ENCODE data around the gene RYR1.

The RYR1 gene

DNA sequence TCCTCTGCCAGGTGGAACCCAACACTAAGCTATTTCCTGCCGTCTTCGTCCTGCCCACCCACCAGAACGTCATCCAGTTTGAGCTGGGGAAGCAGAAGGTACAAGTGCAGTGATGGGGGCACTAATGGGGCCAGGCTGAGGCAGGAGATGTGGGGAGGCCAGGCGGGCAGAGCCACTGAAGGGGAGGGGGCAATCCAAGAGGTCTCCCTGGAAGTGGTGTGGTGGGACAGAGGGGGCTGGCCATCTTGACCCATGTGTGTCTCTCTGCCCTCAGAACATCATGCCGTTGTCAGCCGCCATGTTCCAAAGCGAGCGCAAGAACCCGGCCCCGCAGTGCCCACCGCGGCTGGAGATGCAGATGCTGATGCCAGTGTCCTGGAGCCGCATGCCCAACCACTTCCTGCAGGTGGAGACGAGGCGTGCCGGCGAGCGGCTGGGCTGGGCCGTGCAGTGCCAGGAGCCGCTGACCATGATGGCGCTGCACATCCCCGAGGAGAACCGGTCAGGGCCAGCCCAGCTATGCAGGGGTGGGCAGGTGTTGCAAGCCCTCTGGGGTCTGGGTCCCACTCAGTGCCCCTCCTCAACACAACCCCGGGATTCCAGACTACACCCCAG is 49.6 kb downstream of the RYR1 start:
- H3K4me3 ChIP-seq (ENCODE audit: low read depth, low read length): no peak overlapping the region
- TF ChIP-seq, protein P1, sequence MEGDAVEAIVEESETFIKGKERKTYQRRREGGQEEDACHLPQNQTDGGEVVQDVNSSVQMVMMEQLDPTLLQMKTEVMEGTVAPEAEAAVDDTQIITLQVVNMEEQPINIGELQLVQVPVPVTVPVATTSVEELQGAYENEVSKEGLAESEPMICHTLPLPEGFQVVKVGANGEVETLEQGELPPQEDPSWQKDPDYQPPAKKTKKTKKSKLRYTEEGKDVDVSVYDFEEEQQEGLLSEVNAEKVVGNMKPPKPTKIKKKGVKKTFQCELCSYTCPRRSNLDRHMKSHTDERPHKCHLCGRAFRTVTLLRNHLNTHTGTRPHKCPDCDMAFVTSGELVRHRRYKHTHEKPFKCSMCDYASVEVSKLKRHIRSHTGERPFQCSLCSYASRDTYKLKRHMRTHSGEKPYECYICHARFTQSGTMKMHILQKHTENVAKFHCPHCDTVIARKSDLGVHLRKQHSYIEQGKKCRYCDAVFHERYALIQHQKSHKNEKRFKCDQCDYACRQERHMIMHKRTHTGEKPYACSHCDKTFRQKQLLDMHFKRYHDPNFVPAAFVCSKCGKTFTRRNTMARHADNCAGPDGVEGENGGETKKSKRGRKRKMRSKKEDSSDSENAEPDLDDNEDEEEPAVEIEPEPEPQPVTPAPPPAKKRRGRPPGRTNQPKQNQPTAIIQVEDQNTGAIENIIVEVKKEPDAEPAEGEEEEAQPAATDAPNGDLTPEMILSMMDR (IDR thresholded peaks at IDR 0.05; ENCODE audit: low read depth, low read length, missing control alignments): no peak
- no peak for DNase-seq (ENCODE audit: low read depth)

DNA sequence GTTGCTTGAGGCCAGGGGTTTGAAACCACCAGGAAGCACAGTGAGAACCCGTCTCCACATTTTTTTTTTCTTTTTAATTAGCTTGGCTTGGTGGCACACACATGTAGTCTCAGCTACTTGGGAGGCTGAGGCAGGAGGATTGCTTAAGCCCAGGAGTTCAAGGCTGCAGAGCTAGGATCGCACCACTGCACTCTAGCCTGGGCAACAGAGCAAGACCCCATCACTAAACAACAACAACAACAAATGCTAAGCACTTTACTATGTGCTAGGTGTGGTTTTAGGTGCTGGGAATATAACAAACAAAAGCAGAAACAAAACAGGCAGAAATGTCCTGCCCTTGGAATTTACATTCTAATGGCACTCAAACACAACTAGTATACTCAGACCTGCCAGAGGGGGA is 51.3 kb downstream of the RYR1 start:
- TF ChIP-seq, protein P1 (IDR thresholded peaks at IDR 0.05; ENCODE audit: low read depth, low read length, missing control alignments): no peak
- H3K4me3 ChIP-seq (ENCODE audit: low read depth, low read length): no peak overlapping the region

DNA sequence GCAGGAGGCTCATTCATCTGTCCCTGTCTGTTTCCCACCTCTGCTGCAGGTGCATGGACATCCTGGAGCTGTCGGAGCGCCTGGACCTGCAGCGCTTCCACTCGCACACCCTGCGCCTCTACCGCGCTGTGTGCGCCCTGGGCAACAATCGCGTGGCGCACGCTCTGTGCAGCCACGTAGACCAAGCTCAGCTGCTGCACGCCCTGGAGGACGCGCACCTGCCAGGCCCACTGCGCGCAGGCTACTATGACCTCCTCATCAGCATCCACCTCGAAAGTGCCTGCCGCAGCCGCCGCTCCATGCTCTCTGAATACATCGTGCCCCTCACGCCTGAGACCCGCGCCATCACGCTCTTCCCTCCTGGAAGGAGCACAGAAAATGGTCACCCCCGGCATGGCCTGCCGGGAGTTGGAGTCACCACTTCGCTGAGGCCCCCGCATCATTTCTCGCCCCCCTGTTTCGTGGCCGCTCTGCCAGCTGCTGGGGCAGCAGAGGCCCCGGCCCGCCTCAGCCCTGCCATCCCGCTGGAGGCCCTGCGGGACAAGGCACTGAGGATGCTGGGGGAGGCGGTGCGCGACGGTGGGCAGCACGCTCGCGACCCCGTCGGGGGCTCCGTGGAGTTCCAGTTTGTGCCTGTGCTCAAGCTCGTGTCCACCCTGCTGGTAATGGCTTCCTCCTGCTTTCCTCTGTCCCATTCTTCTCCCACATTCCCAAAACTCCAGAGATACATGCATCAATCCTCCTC is 52.2 kb downstream of the RYR1 start:
- no peak for DNase-seq (ENCODE audit: low read depth)
- H3K4me3 ChIP-seq (ENCODE audit: low read depth, low read length): no peak overlapping the region

More for the DNA sequence above, 51.3 kb downstream of the RYR1 start:
- DNase-seq (ENCODE audit: low read depth): no peak

DNA sequence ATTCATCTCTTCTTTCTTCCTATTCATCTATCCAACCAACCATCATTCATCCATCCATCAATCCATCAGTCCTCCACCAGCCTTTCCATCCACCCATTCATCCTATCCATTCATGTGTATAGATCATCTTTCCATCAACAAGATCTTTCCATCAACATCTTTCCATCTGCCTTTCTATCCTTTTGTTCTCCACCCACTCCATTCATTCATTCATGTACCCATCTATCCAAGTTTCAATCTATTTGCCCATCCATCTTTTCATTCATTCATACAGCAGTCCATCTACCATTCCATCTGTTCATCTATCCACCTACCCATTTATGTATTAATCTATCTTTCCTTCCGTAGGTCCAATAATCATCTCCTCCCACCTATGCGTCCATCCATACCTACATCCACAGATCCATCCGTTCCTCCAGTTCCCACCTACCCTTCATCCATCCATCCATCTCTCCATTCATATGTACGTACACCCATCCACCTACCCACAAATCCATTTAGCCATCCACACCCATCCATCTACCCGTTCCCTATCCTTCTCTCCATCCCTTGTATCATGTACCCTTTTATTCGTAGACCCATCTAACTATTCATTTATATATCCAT is 53.3 kb downstream of the RYR1 start:
- TF ChIP-seq, protein P1 (IDR thresholded peaks at IDR 0.05; ENCODE audit: low read depth, low read length, missing control alignments): no peak
- H3K4me3 ChIP-seq (ENCODE audit: low read depth, low read length): no peak overlapping the region
- no peak for DNase-seq (ENCODE audit: low read depth)

More for the DNA sequence above, 52.2 kb downstream of the RYR1 start:
- TF ChIP-seq, protein P1 (IDR thresholded peaks at IDR 0.05; ENCODE audit: low read depth, low read length, missing control alignments): no peak

DNA sequence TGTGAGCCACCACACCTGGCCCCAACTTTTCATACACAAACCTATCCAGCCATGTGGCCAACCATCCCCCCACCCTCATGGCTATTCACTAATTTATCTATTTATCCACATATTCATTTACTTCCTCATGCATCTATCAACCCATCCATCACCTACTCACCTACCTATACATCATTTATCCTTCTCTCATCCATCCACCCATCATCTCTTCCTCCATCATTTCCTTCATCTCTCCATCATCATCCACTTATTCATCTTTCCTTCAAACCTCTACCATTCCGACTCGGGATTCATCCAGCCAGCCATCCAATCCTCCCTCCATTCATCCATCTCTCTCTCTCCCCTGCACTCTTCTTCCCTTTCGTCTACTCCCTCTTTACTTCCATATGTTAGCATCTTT is 54.6 kb downstream of the RYR1 start:
- DNase-seq (ENCODE audit: low read depth): no peak
- no peak overlapping the region for H3K4me3 ChIP-seq (ENCODE audit: low read depth, low read length)
- TF ChIP-seq, protein P1 (IDR thresholded peaks at IDR 0.05; ENCODE audit: low read depth, low read length, missing control alignments): no peak

DNA sequence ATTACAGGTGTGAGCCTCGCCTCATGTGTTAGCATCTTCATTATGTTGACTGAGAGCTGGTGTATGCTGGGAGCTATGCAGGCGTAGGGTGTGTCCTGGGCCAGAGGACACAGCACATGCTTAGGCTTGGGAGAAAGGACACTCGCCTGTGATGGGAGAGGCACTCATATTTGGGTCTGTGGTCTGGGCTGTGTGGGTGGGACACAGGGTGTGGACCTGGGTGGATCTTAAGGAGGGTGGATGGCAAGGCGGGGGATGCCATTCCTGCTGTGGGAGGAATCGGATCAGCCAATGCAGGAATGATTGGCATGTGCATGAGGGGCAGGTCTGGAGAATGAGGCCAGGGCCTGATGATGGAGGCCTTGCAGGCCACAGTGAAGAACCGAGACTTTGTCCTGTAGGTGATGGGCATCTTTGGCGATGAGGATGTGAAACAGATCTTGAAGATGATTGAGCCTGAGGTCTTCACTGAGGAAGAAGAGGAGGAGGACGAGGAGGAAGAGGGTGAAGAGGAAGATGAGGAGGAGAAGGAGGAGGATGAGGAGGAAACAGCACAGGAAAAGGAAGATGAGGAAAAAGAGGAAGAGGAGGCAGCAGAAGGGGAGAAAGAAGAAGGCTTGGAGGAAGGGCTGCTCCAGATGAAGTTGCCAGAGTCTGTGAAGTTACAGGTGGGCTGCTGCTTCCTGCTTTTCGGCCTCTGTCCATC is 55.4 kb downstream of the RYR1 start:
- no peak overlapping the region for H3K4me3 ChIP-seq (ENCODE audit: low read depth, low read length)
- no peak for DNase-seq (ENCODE audit: low read depth)
- TF ChIP-seq, protein P1 (IDR thresholded peaks at IDR 0.05; ENCODE audit: low read depth, low read length, missing control alignments): no peak

Measured in GM12864 (cell line).